Psoas muscle (tissue), 8 donors: ENCODE data around the gene BTBD9. TPM values are rescaled to one million over a fixed set of nuclear protein-coding genes. Genes with fewer than 3 reads are reported as not detected.

ENCODE experiments used
- ATAC-seq, 4 donors: fragments of 200-7000 bp; cut with Tn5 transposase; one replicate each; pipeline ENCODE4 v1.9.1; 2020; ENCODE audit warnings: moderate library complexity in 3 of 4, mild to moderate bottlenecking in 2 of 4
- DNase-seq, 2 donors: peaks; one replicate each; pipeline ENCODE4 v3.0.0-alpha.2; 2020
- H3K27ac ChIP-seq: fragments of 200-600 bp; one replicate; pipeline ENCODE4 v1.8.0; 2022
- H3K27me3 ChIP-seq, 3 donors: fragments of 200-600 bp in 1 of 3; one replicate each; pipeline versions ENCODE4 v1.6.1 to v1.8.0; 2013 to 2022; ENCODE audit warnings: low read length in 2 of 3, mild to moderate bottlenecking in 2 of 3, moderate library complexity in 1 of 3; ENCODE audit not compliant: insufficient read depth in 3 of 3
- H3K36me3 ChIP-seq, 2 donors: fragments of 200-600 bp in 1 of 2; one replicate each; pipeline versions ENCODE4 v1.6.1 to v1.8.0; 2013 to 2022; ENCODE audit warnings: low read depth in 1 of 2, mild to moderate bottlenecking in 1 of 2, moderate library complexity in 1 of 2; ENCODE audit not compliant: insufficient read depth in 1 of 2
- H3K4me1 ChIP-seq: fragments of 200-600 bp; one replicate; pipeline ENCODE4 v1.8.0; 2022
- H3K4me3 ChIP-seq: fragments of 200-600 bp; one replicate; pipeline ENCODE4 v1.8.0; 2022; ENCODE audit warnings: mild to moderate bottlenecking
- H3K9me3 ChIP-seq: fragments of 200-600 bp; one replicate; pipeline ENCODE4 v1.8.0; 2022
- WGBS, 3 donors: extraction: QIAGEN DNeasy Blood & Tissue Kit; methylation state at CpG; one replicate each; pipeline versions ENCODE4 v1.1.6 to v1.1.7; 2013; 5-methylcytosine and 5-hydroxymethylcytosine counted together
- intact Hi-C, 2 donors: fragments of 100-400 bp; cut with DNase I; formaldehyde crosslinking; loops; one replicate each; pipeline versions ENCODE4 v1.11.0 to v1.14.2; 2022
- polyA plus RNA-seq, 3 donors: library from polyadenylated mRNA; stranded (reverse); fragments of 200-250 nt; gene quantifications; one replicate each; pipeline ENCODE4 v1.2.3, GENCODE V29; 2013
- total RNA-seq, 4 donors: library from RNA; stranded (reverse); fragmentation: NEBNext Ultra II Directional in 2 of 4; extraction: Animal tissue kit (Norgen Biotek cat#: 25700) in 2 of 4; gene quantifications; one replicate each; pipeline versions ENCODE4 v1.2.1 to v1.2.4, GENCODE V29; 2021 to 2023
- TF ChIP-seq, protein P1 (sequence below): fragments of 200-600 bp; IDR thresholded peaks from one replicate; pipeline ENCODE4 v1.8.0; 2022; ENCODE audit warnings: antibody characterized with exemption
- donor health status: healthy with polysubstance abuse.
- donor health status: DM: no; HTN: no; CAD: no; lungs with moderate emphysema.
- donor health status: Bipolar disorder and iron deficiency.
- donor health status: healthy.
- donor health status: DM: yes; HTN: yes; CAD: no.
- donor health status: DM: no; HTN: no; CAD: no.
- donor health status: DM: no; HTN: no; CAD: no.
- donor health status: DM: yes; HTN: yes; CAD: no.

Gene BTBD9
- total and polyA plus RNA-seq, 7 donors, result 2.3 to 10.9 (median 8.4) TPM

DNA sequence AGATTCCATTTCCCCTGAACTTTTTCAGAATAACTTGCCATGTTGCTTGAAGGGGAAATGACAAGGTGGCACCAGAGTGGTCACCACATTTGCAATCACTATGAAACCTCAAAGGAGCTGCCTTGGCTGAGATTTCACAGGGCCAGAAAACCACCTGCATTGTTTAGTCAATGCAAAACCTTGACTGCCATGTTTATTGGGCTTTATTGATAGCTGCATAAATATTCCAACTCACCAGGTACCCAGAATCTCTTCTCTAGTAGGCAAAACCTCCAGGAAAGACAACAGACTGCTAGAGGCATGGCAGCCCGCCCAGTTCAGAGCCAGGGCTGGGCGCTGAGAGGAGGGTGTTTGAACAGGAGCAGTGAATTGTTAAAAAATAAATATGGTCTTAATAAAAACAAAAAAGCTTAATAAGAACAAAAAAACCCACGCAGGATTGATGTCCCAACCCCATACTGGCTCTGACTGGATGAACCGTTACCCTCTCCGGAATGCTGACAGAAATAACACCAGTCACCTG lies 444.6 kb downstream of the BTBD9 start:
- no peaks in the 10 kb centered on the region for H3K9me3 ChIP-seq
- no peak overlapping the region for H3K27ac ChIP-seq
- no peaks in the 10 kb centered on the region for H3K4me1 ChIP-seq
- WGBS, 3 donors, result 78 to 97% (median 86%) methylated on average over 5 of the region's 5 CpGs
- ATAC-seq, result no peak
- no peaks in the 10 kb centered on the region for H3K36me3 ChIP-seq
- intact Hi-C loops, result no loop called here
- no peak for DNase-seq
- no peaks in the 10 kb centered on the region for H3K27me3 ChIP-seq
- TF ChIP-seq, protein P1, sequence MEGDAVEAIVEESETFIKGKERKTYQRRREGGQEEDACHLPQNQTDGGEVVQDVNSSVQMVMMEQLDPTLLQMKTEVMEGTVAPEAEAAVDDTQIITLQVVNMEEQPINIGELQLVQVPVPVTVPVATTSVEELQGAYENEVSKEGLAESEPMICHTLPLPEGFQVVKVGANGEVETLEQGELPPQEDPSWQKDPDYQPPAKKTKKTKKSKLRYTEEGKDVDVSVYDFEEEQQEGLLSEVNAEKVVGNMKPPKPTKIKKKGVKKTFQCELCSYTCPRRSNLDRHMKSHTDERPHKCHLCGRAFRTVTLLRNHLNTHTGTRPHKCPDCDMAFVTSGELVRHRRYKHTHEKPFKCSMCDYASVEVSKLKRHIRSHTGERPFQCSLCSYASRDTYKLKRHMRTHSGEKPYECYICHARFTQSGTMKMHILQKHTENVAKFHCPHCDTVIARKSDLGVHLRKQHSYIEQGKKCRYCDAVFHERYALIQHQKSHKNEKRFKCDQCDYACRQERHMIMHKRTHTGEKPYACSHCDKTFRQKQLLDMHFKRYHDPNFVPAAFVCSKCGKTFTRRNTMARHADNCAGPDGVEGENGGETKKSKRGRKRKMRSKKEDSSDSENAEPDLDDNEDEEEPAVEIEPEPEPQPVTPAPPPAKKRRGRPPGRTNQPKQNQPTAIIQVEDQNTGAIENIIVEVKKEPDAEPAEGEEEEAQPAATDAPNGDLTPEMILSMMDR, result no peak
- H3K4me3 ChIP-seq, result no peak overlapping the region

DNA sequence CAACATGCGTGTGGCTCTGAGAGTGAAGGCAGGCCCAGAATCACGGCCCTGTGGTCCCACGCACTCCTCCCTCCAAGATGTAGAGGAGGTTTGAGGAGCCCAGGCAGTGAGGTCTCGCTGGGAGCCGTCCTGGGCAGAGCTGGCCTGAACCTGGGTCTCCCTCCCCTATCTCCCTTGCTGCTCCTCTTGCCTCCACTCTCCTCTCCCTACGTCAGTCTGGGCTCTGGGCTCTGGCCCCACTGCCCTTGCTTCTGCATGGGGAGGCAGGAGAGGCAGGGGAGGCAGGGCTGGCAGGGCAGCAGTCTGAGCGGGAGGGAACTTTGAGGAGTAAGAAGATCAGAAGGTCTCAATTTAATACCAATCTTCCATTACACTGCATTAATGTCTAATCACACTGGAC lies 445.1 kb downstream of the BTBD9 start:
- TF ChIP-seq, protein P1, result no peak
- DNase-seq (no peak), ATAC-seq (no peak)
- no peaks in the 10 kb centered on the region for H3K27me3 ChIP-seq
- no peaks in the 10 kb centered on the region for H3K36me3 ChIP-seq
- no peak overlapping the region for H3K27ac ChIP-seq
- no peaks in the 10 kb centered on the region for H3K9me3 ChIP-seq
- WGBS, 3 donors, result 70 to 91% (median 83%) methylated on average over 7 of the region's 7 CpGs
- no peak overlapping the region for H3K4me3 ChIP-seq
- intact Hi-C loops, result no loop called here
- H3K4me1 ChIP-seq, result no peaks in the 10 kb centered on the region

DNA sequence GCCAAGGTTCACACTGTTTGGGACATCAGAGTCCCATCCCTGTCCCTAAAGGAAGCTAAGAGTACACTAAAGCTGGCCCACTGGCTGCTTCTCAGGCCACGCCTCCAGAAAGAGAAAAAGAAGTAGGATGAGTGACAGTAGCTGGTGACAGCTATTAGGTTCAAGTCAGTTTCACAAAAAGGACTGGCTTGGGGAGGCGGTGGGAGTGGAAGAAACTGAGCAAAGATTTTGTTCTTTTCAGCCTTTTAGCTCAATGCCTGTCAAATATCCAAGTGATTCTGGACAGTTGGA lies 445.5 kb downstream of the BTBD9 start:
- Histone ChIP-seq H3K27ac (no peak overlapping the region), H3K27me3 (no peaks in the 10 kb centered on the region), H3K4me3 (no peak overlapping the region), H3K4me1 (no peaks in the 10 kb centered on the region), H3K9me3 (no peaks in the 10 kb centered on the region), H3K36me3 (no peaks in the 10 kb centered on the region)
- DNase-seq (no peak), ATAC-seq (peak in 3 of 4 donors; percentile 27 to 69 (median 36))
- WGBS, 3 donors, result 73 to 83% (median 74%) methylated on average over 2 of the region's 2 CpGs
- intact Hi-C loops, result no loop called here
- TF ChIP-seq, protein P1, result no peak

DNA sequence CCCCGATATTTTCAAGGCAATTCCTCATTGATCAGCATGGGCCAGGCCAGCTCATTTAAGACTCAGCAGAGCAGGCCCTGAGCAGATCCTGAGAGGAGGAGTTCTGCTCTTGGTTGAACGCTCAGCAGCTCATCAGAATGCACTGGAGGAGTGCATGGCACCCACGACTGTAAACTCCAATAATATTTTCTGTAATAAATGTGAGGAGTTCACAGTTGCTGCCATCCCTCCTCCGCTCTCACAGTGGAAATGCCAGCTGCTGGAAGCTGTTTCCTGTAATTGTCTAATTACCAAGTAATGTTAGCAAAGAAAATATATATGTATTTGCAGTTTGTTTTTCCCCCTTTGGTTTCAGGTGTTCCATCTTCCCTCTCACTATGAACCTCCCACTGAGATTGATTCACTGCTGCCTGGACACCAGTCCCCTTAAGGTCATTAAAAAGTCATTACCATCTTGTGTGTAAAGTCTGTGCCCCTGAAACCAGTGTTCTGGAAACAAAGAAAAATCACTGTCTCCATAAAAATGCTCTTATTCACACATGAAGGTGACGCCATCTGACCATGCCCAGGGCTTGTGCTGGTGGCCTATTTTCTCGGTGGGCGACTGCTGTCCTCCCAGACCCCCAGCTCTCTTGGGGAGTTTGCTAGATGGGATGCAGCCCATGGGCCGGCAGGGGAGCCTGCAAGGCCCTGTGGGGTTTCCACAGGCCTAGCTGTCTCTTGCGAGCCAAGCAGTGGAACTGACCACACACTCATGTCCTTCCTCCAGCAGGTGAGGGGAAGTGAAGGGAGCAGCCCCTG lies 446.0 kb downstream of the BTBD9 start:
- ATAC-seq, result no peak
- TF ChIP-seq, protein P1, result no peak
- H3K4me3 ChIP-seq, result no peak overlapping the region
- H3K36me3 ChIP-seq, result no peaks in the 10 kb centered on the region
- intact Hi-C loops, result no loop called here
- 70 to 79% (median 75%) methylated on average over 9 of the region's 9 CpGs for WGBS, 3 donors
- DNase-seq, result no peak
- no peaks in the 10 kb centered on the region for H3K9me3 ChIP-seq
- H3K27me3 ChIP-seq, result no peaks in the 10 kb centered on the region
- H3K27ac ChIP-seq, result no peak overlapping the region
- no peaks in the 10 kb centered on the region for H3K4me1 ChIP-seq

DNA sequence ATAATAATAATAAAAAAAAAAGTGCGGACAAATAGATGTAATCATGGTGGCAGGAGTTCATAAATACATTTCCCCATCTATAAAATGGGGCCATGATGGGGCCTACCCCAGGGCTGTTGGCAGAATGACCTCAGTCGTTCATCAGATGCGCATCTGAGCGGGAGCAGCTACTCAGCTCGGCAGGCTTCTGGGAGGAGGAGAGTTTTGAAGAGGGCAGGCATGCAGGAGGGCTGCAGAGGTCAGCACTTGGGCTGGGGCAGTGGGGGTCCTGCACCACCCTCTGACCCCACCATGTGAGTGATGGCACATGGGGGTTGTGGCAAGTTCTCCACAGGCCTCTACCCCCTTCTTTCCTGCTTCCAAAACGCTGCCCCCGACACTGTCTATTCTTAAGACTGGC lies 446.7 kb downstream of the BTBD9 start:
- intact Hi-C loops, result no loop called here
- H3K27ac ChIP-seq, result no peak overlapping the region
- WGBS, 3 donors, result 92 to 94% (median 92%) methylated on average over 7 of the region's 7 CpGs
- H3K4me1 ChIP-seq, result no peaks in the 10 kb centered on the region
- DNase-seq (no peak), ATAC-seq (no peak)
- H3K36me3 ChIP-seq, result no peaks in the 10 kb centered on the region
- no peaks in the 10 kb centered on the region for H3K9me3 ChIP-seq
- TF ChIP-seq, protein P1, result no peak
- no peaks in the 10 kb centered on the region for H3K27me3 ChIP-seq
- no peak overlapping the region for H3K4me3 ChIP-seq
